Muscle of leg (tissue), 11 donors: ENCODE results near the gene SLC5A7. TPM values are rescaled to one million over a fixed set of nuclear protein-coding genes. Genes with fewer than 3 reads are reported as not detected.

Experiments used
- DNase-seq: peaks from one replicate; pipeline ENCODE4 v3.0.0; 2013
- H3K27ac ChIP-seq: one replicate; pipeline ENCODE4 v1.5.1; 2013; ENCODE audit warnings: mild to moderate bottlenecking, low read length, control low read depth
- H3K27me3 ChIP-seq: one replicate; pipeline ENCODE4 v1.6.1; 2013; ENCODE audit warnings: low read length; ENCODE audit not compliant: control insufficient read depth, insufficient read depth
- H3K36me3 ChIP-seq: one replicate; pipeline ENCODE4 v1.6.1; 2013; ENCODE audit warnings: low read length; ENCODE audit not compliant: control insufficient read depth, insufficient read depth
- H3K4me1 ChIP-seq: one replicate; pipeline ENCODE4 v1.6.1; 2013; ENCODE audit warnings: low read length; ENCODE audit not compliant: control insufficient read depth, insufficient read depth
- H3K4me3 ChIP-seq: one replicate; pipeline ENCODE4 v1.5.1; 2013; ENCODE audit warnings: low read length, control low read depth
- H3K9me3 ChIP-seq: replicated peaks from 2 replicates; pipeline ENCODE4 v1.6.1; 2013; ENCODE audit warnings: low read depth, low read length; ENCODE audit not compliant: control insufficient read depth
- WGBS: methylation state at CpG from one replicate; pipeline ENCODE4 v1.1.5; 2013; ENCODE audit warnings: missing lambda C conversion rate; ENCODE audit not compliant: insufficient coverage; 5-methylcytosine and 5-hydroxymethylcytosine counted together
- polyA plus RNA-seq, 8 donors: library from polyadenylated mRNA; unstranded; fragments of 120-200 nt; gene quantifications; one replicate each; pipeline versions ENCODE4 v1.2.1 to v1.2.3, GENCODE V29; 2013; ENCODE audit warnings: inconsistent platforms in 1 of 8, low replicate concordance in 1 of 8; ENCODE audit not compliant: insufficient read length in 8 of 8, insufficient read depth in 1 of 8
- total RNA-seq: library from RNA; stranded (reverse); fragments of 120-200 nt; gene quantifications from one replicate; pipeline ENCODE4 v1.2.4, GENCODE V29; 2013

SLC5A7 gene
- total and polyA plus RNA-seq, 9 donors = 0.05 to 0.93 (median 0.34) TPM

GRCh38 chr2:108013305-108013704 is 27.0 kb downstream of the SLC5A7 start:
- no peak for DNase-seq
- Histone ChIP-seq H3K4me1 (no peaks in the 10 kb centered on the region), H3K4me3 (no peak overlapping the region), H3K36me3 (no peaks in the 10 kb centered on the region), H3K27ac (no peak overlapping the region), H3K9me3 (peaks cover 13% of the 10 kb centered on the region), H3K27me3 (no peaks in the 10 kb centered on the region)
- WGBS = no CpG with 5 or more reads among the region's 1 CpG

GRCh38 chr2:108022628-108023027 is 36.3 kb downstream of the SLC5A7 start:
- H3K4me1 ChIP-seq = no peaks in the 10 kb centered on the region
- H3K4me3 ChIP-seq = no peak overlapping the region
- no peaks in the 10 kb centered on the region for H3K36me3 ChIP-seq
- H3K9me3 ChIP-seq = no peaks in the 10 kb centered on the region
- H3K27ac ChIP-seq = no peak overlapping the region
- DNase-seq = no peak
- H3K27me3 ChIP-seq = no peaks in the 10 kb centered on the region

GRCh38 chr2:108023776-108024175 is 37.5 kb downstream of the SLC5A7 start:
- Histone ChIP-seq H3K4me1 (no peaks in the 10 kb centered on the region), H3K4me3 (no peak overlapping the region), H3K36me3 (no peaks in the 10 kb centered on the region), H3K27me3 (no peaks in the 10 kb centered on the region), H3K9me3 (no peaks in the 10 kb centered on the region), H3K27ac (no peak overlapping the region)
- WGBS = 80% methylated on average over 1 of the region's 4 CpGs
- no peak for DNase-seq

GRCh38 chr2:108026092-108026794 is 39.9 kb downstream of the SLC5A7 start:
- no CpG with 5 or more reads among the region's 1 CpG for WGBS

GRCh38 chr2:108029496-108029895 is 43.2 kb downstream of the SLC5A7 start:
- DNase-seq = peak; percentile 53
- H3K4me3 ChIP-seq = no peak overlapping the region
- no peaks in the 10 kb centered on the region for H3K27me3 ChIP-seq
- H3K36me3 ChIP-seq = no peaks in the 10 kb centered on the region
- no CpG with 5 or more reads among the region's 2 CpGs for WGBS
- H3K27ac ChIP-seq = no peak overlapping the region
- peaks cover 2% of the 10 kb centered on the region for H3K9me3 ChIP-seq
- no peaks in the 10 kb centered on the region for H3K4me1 ChIP-seq

More at GRCh38 chr2:108026092-108026794, 39.9 kb downstream of the SLC5A7 start:
- H3K27ac ChIP-seq = no peak overlapping the region
- no peaks in the 10 kb centered on the region for H3K27me3 ChIP-seq
- H3K9me3 ChIP-seq = no peaks in the 10 kb centered on the region
- H3K36me3 ChIP-seq = no peaks in the 10 kb centered on the region
- no peak for DNase-seq
- H3K4me1 ChIP-seq = no peaks in the 10 kb centered on the region
- no peak overlapping the region for H3K4me3 ChIP-seq

- WGBS = no CpG with 5 or more reads among the region's 2 CpGs
- Histone ChIP-seq H3K27ac (no peak overlapping the region), H3K9me3 (peaks cover 2% of the 10 kb centered on the region), H3K36me3 (no peaks in the 10 kb centered on the region), H3K4me1 (no peaks in the 10 kb centered on the region), H3K27me3 (no peaks in the 10 kb centered on the region), H3K4me3 (no peak overlapping the region)
- peak; percentile 25 for DNase-seq
Observed at GRCh38 chr2:108029912-108030311, 43.6 kb downstream of the SLC5A7 start.

- no peak overlapping the region for H3K27ac ChIP-seq
- no peak overlapping the region for H3K4me3 ChIP-seq
- H3K9me3 ChIP-seq = peaks cover 2% of the 10 kb centered on the region
- no peaks in the 10 kb centered on the region for H3K36me3 ChIP-seq
- no peaks in the 10 kb centered on the region for H3K4me1 ChIP-seq
- 95% methylated on average over 23 of the region's 23 CpGs for WGBS
- no peaks in the 10 kb centered on the region for H3K27me3 ChIP-seq
- no peak for DNase-seq
Observed at GRCh38 chr2:108031471-108031941, 45.2 kb downstream of the SLC5A7 start.

GRCh38 chr2:108034843-108035242 is 48.5 kb downstream of the SLC5A7 start:
- DNase-seq = no peak
- no peak overlapping the region for H3K4me3 ChIP-seq
- no peaks in the 10 kb centered on the region for H3K4me1 ChIP-seq
- peaks cover 2% of the 10 kb centered on the region for H3K9me3 ChIP-seq
- H3K27me3 ChIP-seq = no peaks in the 10 kb centered on the region
- H3K36me3 ChIP-seq = no peaks in the 10 kb centered on the region
- H3K27ac ChIP-seq = no peak overlapping the region

- WGBS = no CpG with 5 or more reads among the region's 5 CpGs
- no peaks in the 10 kb centered on the region for H3K27me3 ChIP-seq
- no peak overlapping the region for H3K27ac ChIP-seq
- no peaks in the 10 kb centered on the region for H3K36me3 ChIP-seq
- peaks cover 4% of the 10 kb centered on the region for H3K9me3 ChIP-seq
- H3K4me3 ChIP-seq = no peak overlapping the region
- no peak for DNase-seq
- no peaks in the 10 kb centered on the region for H3K4me1 ChIP-seq
Observed at GRCh38 chr2:108048752-108049151, 62.4 kb downstream of the SLC5A7 start.

- H3K27ac ChIP-seq = no peak overlapping the region
- no peaks in the 10 kb centered on the region for H3K4me1 ChIP-seq
- no peak overlapping the region for H3K4me3 ChIP-seq
- DNase-seq = no peak
- H3K36me3 ChIP-seq = no peaks in the 10 kb centered on the region
- no peaks in the 10 kb centered on the region for H3K27me3 ChIP-seq
- no peaks in the 10 kb centered on the region for H3K9me3 ChIP-seq
- WGBS = no CpG with 5 or more reads among the region's 3 CpGs
Observed at GRCh38 chr2:108058576-108059137, 72.3 kb downstream of the SLC5A7 start.
